Pancreas (tissue), 10 donors: Measurements from ENCODE around the gene PPM1B. TPM values are rescaled to one million over a fixed set of nuclear protein-coding genes. Genes with fewer than 3 reads are reported as not detected.
"Not testable (repeated sequence)": the region's sequence is repeated elsewhere in the genome, so short reads cannot be mapped to it uniquely, and the experiment has no call there.

Experiments
- ATAC-seq, 4 donors: fragments of 200-7000 bp; cut with Tn5 transposase; one replicate each; pipeline versions ENCODE4 v1.8.0 to v1.9.1; 2020; ENCODE audit warnings: mild to moderate bottlenecking in 4 of 4, moderate library complexity in 4 of 4
- DNase-seq, 6 donors: peaks; one replicate each; pipeline ENCODE4 v3.0.0-alpha.2; 2020
- FAIRE-seq: peaks from 2 replicates; lab custom pipeline; 2012; peaks lifted over from hg19 to GRCh38; lab: Jason Lieb, UNC
- H3K27ac ChIP-seq, 4 donors: fragments of 200-600 bp; sonication (generic); 1 replicate in 3 of 4; 2 replicates in 1 of 4; pipeline versions ENCODE4 v1.5.0 to v1.8.0; 2020
- H3K27me3 ChIP-seq, 4 donors: fragments of 200-600 bp; one replicate each; pipeline ENCODE4 v1.8.0; 2021
- H3K36me3 ChIP-seq, 3 donors: fragments of 200-600 bp; sonication (generic) in 1 of 3; one replicate each; pipeline versions ENCODE4 v1.5.0 to v1.8.0; 2020 to 2021
- H3K4me1 ChIP-seq, 3 donors: fragments of 200-600 bp; one replicate each; pipeline ENCODE4 v1.8.0; 2021
- H3K4me3 ChIP-seq, 4 donors: fragments of 200-600 bp; sonication (generic) in 2 of 4; one replicate each; pipeline versions ENCODE4 v1.5.0 to v1.8.0; 2020 to 2021
- H3K9me3 ChIP-seq, 4 donors: fragments of 200-600 bp; one replicate each; pipeline ENCODE4 v1.8.0; 2021
- WGBS, 2 donors: extraction: QIAGEN DNeasy Blood & Tissue Kit; methylation state at CpG; one replicate each; pipeline ENCODE4 v1.1.7; 2013; 5-methylcytosine and 5-hydroxymethylcytosine counted together
- intact Hi-C, 3 donors: fragments of 100-400 bp; cut with DNase I; formaldehyde crosslinking; loops; one replicate each; pipeline versions ENCODE4 v1.11.1 to v1.14.2; 2022
- polyA plus RNA-seq, 2 donors: library from polyadenylated mRNA; stranded (reverse); fragments of 200-250 nt; gene quantifications; one replicate each; pipeline ENCODE4 v1.2.3, GENCODE V29; 2013
- total RNA-seq, 6 donors: library from RNA; stranded (reverse); fragmentation: NEBNext Ultra II Directional in 4 of 6; extraction: Animal tissue kit (Norgen Biotek cat#: 25700) in 4 of 6; gene quantifications; one replicate each; pipeline versions ENCODE4 v1.2.1 to v1.2.4, GENCODE V29; 2021 to 2023
- TF ChIP-seq, protein P1 (sequence below), 4 donors: fragments of 200-600 bp; sonication (generic) in 3 of 4; IDR thresholded peaks; one replicate each; pipeline versions ENCODE4 v1.5.0 to v1.8.0; 2021; ENCODE audit warnings: antibody characterized with exemption in 4 of 4
- donor health status: healthy with polysubstance abuse.
- donor health status: DM: no; HTN: no; CAD: no; lungs with moderate emphysema.
- donor health status: DM: no; HTN: no; CAD: no.
- donor health status: control.
- donor health status: control.
- donor health status: Bipolar disorder and iron deficiency.
- donor health status: DM: yes; HTN: yes; CAD: no.
- donor health status: DM: no; HTN: no; CAD: no.
- donor health status: DM: no; HTN: no; CAD: no.
- donor health status: DM: yes; HTN: yes; CAD: no.

The PPM1B gene
- total and polyA plus RNA-seq, 8 donors: 12.0 to 28.5 (median 19.7) TPM

DNA sequence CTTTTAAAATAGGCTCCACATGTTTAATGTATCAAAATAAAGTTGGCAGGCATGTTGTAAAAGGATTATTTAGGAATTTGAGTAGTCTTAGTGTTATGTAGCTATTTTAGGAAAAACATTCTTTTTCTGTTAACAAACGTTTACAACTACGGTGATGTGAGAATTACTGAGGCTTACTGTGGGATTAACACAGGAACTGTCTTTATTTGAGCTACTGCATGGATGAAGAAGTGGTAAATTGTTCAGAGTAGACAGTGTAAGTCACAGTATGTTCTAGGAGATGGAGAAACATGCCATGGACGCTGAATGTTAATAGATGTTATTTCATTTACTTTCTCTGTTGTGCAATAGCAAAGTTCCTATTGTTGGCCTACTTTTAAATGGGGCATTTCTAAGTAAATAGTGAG, 1.6 kb downstream of the PPM1B start:
- no peaks in the 10 kb centered on the region for H3K36me3 ChIP-seq
- intact Hi-C loops: loop anchor here in 1 of 3 donors (10.0 kb wide), 1 partner anchor 54 kb away; no protein-coding TSS in a partner anchor
- ATAC-seq (no peak), DNase-seq (no peak), FAIRE-seq (peak; percentile 23)
- 0 to 1% methylated on average over 3 of the region's 3 CpGs for WGBS, 2 donors
- TF ChIP-seq, protein P1, sequence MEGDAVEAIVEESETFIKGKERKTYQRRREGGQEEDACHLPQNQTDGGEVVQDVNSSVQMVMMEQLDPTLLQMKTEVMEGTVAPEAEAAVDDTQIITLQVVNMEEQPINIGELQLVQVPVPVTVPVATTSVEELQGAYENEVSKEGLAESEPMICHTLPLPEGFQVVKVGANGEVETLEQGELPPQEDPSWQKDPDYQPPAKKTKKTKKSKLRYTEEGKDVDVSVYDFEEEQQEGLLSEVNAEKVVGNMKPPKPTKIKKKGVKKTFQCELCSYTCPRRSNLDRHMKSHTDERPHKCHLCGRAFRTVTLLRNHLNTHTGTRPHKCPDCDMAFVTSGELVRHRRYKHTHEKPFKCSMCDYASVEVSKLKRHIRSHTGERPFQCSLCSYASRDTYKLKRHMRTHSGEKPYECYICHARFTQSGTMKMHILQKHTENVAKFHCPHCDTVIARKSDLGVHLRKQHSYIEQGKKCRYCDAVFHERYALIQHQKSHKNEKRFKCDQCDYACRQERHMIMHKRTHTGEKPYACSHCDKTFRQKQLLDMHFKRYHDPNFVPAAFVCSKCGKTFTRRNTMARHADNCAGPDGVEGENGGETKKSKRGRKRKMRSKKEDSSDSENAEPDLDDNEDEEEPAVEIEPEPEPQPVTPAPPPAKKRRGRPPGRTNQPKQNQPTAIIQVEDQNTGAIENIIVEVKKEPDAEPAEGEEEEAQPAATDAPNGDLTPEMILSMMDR (IDR thresholded peaks at IDR 0.05): no peak
- no peaks in the 10 kb centered on the region for H3K27me3 ChIP-seq
- H3K9me3 ChIP-seq: no peaks in the 10 kb centered on the region
- peak overlapping the region in 2 of 4 donors; percentile 93 to 96 for H3K27ac ChIP-seq
- peak overlapping the region in 3 of 4 donors; percentile 75 to 96 (median 94) for H3K4me3 ChIP-seq
- H3K4me1 ChIP-seq: peaks cover 0 to 27% (median 13%) of the 10 kb centered on the region in 3 donors

DNA sequence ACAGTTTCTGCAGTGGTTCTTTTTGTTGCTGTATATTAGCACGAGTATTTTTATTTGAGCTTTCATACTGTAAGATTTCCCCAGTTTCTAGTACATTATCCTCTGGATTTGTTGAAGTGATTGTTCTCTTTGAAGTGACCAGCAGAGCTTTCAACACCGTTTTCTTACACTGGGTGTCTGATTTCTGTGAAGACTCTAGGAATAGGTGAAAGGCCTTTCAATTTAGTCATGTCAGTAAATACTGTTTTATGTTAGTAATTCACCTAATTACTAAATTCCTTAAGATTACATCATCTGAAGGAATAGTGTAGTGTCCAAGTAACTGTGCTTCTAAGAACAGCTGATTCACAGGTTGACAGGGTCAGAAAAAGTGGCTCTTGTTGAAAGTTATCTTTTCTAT, 2.3 kb downstream of the PPM1B start:
- FAIRE-seq (no peak), ATAC-seq (no peak), DNase-seq (no peak)
- Histone ChIP-seq H3K27ac (peak overlapping the region in 2 of 4 donors; percentile 93 to 96), H3K4me1 (peaks cover 0 to 31% (median 13%) of the 10 kb centered on the region in 3 donors), H3K27me3 (no peaks in the 10 kb centered on the region), H3K36me3 (no peaks in the 10 kb centered on the region), H3K4me3 (peak overlapping the region in 3 of 4 donors; percentile 75 to 96 (median 94)), H3K9me3 (no peaks in the 10 kb centered on the region)
- WGBS, 2 donors: 3 to 4% methylated on average over 2 of the region's 2 CpGs
- intact Hi-C loops: loop anchor here in 1 of 3 donors (10.0 kb wide), 1 partner anchor 54 kb away; no protein-coding TSS in a partner anchor
- TF ChIP-seq, protein P1 (IDR thresholded peaks at IDR 0.05): no peak

DNA sequence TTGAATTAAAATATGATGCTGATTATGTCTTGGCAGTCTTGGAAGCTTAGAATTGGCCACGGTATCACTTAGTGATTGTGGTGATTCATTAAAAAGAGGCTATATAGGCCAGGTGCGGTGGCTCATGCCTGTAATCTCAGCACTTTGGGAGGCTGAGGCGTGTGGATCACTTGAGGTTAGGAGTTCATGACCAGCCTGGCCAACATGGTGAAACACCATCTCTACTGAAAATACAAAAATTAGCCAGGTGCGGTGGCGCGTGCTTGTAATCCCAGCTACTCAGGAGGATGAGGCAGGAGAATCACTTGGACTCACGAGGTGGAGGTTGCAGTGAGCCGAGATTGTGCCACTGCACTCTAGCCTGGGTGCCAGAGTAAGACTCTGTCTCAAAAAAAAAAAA, 2.8 kb downstream of the PPM1B start:
- intact Hi-C loops: loop anchor here in 1 of 3 donors (10.0 kb wide), 1 partner anchor 53 kb away; no protein-coding TSS in a partner anchor
- not testable (repeated sequence) for ATAC-seq, H3K36me3 ChIP-seq, FAIRE-seq, H3K27me3 ChIP-seq, H3K9me3 ChIP-seq
- 29 to 36% methylated on average over 8 of the region's 8 CpGs for WGBS, 2 donors
- peaks cover 0 to 34% (median 13%) of the 10 kb centered on the region in 3 donors for H3K4me1 ChIP-seq
- H3K27ac ChIP-seq: peak overlapping the region in 2 of 4 donors; percentile 93 to 96
- peak overlapping the region in 3 of 4 donors; percentile 75 to 96 (median 94) for H3K4me3 ChIP-seq
- DNase-seq: peak in 1 of 6 donors; percentile 22

DNA sequence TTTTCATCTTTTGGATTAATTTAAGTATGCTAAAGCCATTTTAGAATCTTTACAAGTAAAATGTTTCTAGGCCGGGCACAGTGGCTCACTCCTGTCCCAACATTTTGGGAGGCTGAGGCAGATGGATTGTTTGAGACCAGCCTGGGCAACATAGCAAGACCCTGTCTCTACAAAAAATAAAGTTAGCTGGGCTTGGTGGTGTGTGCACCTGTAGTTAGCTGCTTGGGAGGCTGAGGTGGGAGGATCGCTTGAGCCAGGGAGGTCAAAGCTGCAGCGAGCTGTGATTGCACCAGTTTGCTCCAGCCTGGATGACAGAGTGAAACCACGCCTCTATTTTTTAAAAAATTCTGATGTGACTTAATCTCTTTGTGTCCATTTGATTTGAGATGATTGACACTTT, 3.9 kb downstream of the PPM1B start:
- DNase-seq (no peak), ATAC-seq (no peak), FAIRE-seq (no peak)
- intact Hi-C loops: loop anchor here in 1 of 3 donors (10.0 kb wide), 1 partner anchor 52 kb away; no protein-coding TSS in a partner anchor
- Histone ChIP-seq H3K27ac (no peak overlapping the region), H3K4me3 (no peak overlapping the region), H3K9me3 (no peaks in the 10 kb centered on the region), H3K27me3 (no peaks in the 10 kb centered on the region), H3K36me3 (no peaks in the 10 kb centered on the region), H3K4me1 (peaks cover 0 to 34% (median 13%) of the 10 kb centered on the region in 3 donors)
- 98% methylated on average over 4 of the region's 4 CpGs for WGBS, 2 donors
- TF ChIP-seq, protein P1 (IDR thresholded peaks at IDR 0.05): no peak

DNA sequence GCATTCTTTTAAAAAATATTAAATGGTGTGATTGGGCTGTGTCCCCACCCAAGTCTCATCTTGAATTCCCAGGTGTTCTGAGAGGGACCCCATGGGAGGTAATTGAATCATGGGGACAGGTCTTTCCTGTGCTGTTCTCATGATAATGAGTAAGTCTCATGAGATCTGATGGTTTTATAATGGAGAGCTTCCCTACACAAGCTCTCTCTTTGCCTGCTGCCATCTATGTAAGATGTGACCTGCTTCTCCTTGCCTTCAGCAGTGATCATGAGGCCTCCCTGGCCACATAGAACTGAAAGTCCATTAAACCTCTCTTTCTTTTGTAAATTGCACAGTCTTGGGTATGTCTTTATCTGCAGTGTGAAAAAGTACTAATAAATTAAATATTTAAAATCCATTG, 10.3 kb downstream of the PPM1B start:
- Histone ChIP-seq H3K27me3 (no peaks in the 10 kb centered on the region), H3K9me3 (no peaks in the 10 kb centered on the region), H3K4me1 (peaks cover 0 to 10% (median 1%) of the 10 kb centered on the region in 3 donors), H3K4me3 (no peak overlapping the region), H3K27ac (no peak overlapping the region), H3K36me3 (no peaks in the 10 kb centered on the region)
- FAIRE-seq: no peak
- no peak for ATAC-seq
- intact Hi-C loops: loop anchor here in 1 of 3 donors (10.0 kb wide), 1 partner anchor 46 kb away; no protein-coding TSS in a partner anchor
- TF ChIP-seq, protein P1 (IDR thresholded peaks at IDR 0.05): no peak
- no peak for DNase-seq
